Tibial artery (tissue), 4 donors: ENCODE measurements around the gene SEPHS2.
A peak's percentile ranks its signal among the peaks of the same experiment; 100 is the strongest.

Source experiments
- DNase-seq, 2 donors: peaks; one replicate each; pipeline ENCODE4 v3.0.0-alpha.2; 2019
- H3K27ac ChIP-seq, 2 donors: fragments of 200-600 bp; sonication (generic) in 1 of 2; 1 replicate in 1 of 2; 2 replicates in 1 of 2; pipeline ENCODE4 v1.5.1; 2018 to 2019; ENCODE audit warnings: mild to moderate bottlenecking in 1 of 2
- H3K27me3 ChIP-seq, 2 donors: fragments of 200-600 bp; sonication (generic) in 1 of 2; one replicate each; pipeline versions ENCODE4 v1.5.1 to v1.6.0; 2016 to 2019
- H3K36me3 ChIP-seq, 3 donors: fragments of 200-600 bp; sonication (generic) in 2 of 3; one replicate each; pipeline ENCODE4 v1.5.1; 2016 to 2019; ENCODE audit warnings: mild to moderate bottlenecking in 2 of 3
- H3K4me1 ChIP-seq, 4 donors: fragments of 200-600 bp; sonication (generic) in 2 of 4; 1 replicate in 3 of 4; 2 replicates in 1 of 4; pipeline ENCODE4 v1.5.1; 2016 to 2019
- H3K4me3 ChIP-seq, 2 donors: fragments of 200-600 bp; sonication (generic) in 1 of 2; 1 replicate in 1 of 2; 2 replicates in 1 of 2; pipeline ENCODE4 v1.5.1; 2018 to 2019; ENCODE audit warnings: mild to moderate bottlenecking in 2 of 2
- H3K9me3 ChIP-seq, 3 donors: fragments of 200-600 bp; sonication (generic) in 1 of 3; one replicate each; pipeline ENCODE4 v1.5.1; 2016 to 2019
- intact Hi-C: fragments of 100-400 bp; cut with DNase I; formaldehyde crosslinking; loops from one replicate; pipeline ENCODE4 v1.15.0; 2023; ENCODE audit warnings: low total_unique reads
- TF ChIP-seq, protein P1 (sequence below), 2 experiments: fragments of 200-600 bp in 1 of 2; fragments of 450-650 bp in 1 of 2; IDR thresholded peaks; one replicate each; pipeline ENCODE4 v1.5.1; 2017 to 2019; ENCODE audit warnings: antibody characterized with exemption in 2 of 2, mild to moderate bottlenecking in 1 of 2, moderate library complexity in 1 of 2

SEPHS2 gene

DNA sequence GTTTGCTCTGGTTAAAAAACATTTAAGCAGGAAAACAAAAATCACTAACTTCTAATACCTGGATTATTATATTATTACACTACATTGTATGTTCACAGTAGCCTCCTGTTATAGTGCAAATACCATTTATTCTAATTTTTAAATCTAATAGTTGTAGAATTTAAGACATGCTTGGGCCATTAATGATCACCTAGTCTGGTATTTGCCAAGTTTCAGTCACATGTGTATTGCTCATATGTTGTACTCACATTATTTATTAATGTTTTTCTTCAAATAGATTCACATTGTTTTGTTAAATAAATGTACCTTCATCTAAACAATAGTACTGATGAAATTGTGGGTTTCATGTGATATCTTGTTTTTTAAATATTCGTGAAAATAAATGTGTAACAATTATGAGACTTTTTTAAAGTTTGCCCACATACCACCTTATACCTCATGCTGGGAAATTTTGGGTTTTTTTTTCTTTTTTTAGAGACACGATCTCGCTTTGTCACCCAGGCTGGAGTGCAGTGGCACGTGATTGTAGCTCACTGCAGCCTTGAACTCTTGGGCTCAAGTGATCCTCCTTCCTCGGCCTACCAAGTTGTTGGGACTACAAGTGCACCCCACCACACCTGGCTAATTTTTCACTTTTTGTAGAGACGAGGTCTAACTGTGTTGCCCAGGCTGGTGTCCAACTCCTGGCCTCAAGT is 32.4 kb downstream of the SEPHS2 start:
- intact Hi-C loops, result no loop called here

DNA sequence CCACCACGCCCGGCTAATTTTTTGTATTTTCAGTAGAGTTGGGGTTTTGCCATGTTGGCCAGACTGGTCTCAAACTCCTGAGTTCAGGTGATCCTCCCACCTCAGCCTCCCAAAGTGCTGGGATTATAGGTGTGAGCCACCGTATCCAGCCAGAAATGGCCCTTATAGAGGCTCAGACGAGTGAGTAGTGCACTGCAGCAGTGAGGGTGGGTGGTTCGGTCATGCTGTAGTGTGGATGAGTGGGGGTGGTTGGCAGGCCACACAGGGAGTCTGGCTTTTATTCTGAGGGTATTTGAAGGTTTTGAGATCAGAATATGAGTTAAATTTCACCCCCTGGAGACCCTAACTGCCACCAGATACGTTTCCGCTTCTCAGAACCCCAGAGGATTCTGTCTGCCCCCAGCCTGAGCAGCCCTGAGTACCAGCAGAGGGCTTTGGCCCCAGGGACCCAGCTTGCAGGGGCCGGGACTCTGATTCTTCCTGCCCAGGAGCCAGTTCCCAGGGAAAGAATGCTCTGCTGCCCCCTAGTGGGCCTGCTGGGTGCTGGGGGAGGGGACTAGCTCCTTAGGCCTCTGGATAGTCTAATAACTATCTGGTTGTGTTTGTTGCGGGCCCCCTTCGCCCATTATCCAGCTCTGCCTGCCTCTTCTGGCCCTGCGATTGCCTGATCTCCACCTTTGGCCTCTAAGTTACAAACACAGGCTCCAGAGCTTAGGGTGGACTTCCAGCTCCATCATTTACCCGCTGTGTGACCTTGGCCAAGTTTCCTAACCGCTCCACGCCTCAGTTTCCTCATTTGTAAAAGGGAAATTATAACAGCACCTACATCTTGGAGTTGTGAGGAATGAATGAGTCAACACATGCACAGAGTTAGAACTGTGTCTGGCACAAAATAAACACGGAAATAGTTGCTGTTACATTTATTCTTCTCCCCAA is 36.3 kb downstream of the SEPHS2 start:
- peak; percentile 88 to 94 for DNase-seq
- intact Hi-C loops, result no loop called here
- Histone ChIP-seq H3K4me3 (no peak overlapping the region), H3K27me3 (no peaks in the 10 kb centered on the region), H3K27ac (peak overlapping the region in 1 of 2 donors; percentile 41), H3K9me3 (no peaks in the 10 kb centered on the region), H3K4me1 (peaks cover 0 to 30% (median 22%) of the 10 kb centered on the region in 4 donors), H3K36me3 (peaks cover 0 to 27% (median 5%) of the 10 kb centered on the region in 3 donors)
- TF ChIP-seq, protein P1, sequence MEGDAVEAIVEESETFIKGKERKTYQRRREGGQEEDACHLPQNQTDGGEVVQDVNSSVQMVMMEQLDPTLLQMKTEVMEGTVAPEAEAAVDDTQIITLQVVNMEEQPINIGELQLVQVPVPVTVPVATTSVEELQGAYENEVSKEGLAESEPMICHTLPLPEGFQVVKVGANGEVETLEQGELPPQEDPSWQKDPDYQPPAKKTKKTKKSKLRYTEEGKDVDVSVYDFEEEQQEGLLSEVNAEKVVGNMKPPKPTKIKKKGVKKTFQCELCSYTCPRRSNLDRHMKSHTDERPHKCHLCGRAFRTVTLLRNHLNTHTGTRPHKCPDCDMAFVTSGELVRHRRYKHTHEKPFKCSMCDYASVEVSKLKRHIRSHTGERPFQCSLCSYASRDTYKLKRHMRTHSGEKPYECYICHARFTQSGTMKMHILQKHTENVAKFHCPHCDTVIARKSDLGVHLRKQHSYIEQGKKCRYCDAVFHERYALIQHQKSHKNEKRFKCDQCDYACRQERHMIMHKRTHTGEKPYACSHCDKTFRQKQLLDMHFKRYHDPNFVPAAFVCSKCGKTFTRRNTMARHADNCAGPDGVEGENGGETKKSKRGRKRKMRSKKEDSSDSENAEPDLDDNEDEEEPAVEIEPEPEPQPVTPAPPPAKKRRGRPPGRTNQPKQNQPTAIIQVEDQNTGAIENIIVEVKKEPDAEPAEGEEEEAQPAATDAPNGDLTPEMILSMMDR (IDR thresholded peaks at IDR 0.05), result peak; percentile 92 to 94

More for the DNA sequence above, 32.4 kb downstream of the SEPHS2 start:
- no peaks in the 10 kb centered on the region for H3K9me3 ChIP-seq
- no peak for DNase-seq
- H3K4me3 ChIP-seq, result no peak overlapping the region
- H3K27ac ChIP-seq, result no peak overlapping the region
- H3K27me3 ChIP-seq, result no peaks in the 10 kb centered on the region
- peaks cover 0 to 27% (median 20%) of the 10 kb centered on the region in 4 donors for H3K4me1 ChIP-seq
- TF ChIP-seq, protein P1 (IDR thresholded peaks at IDR 0.05), result no peak
- H3K36me3 ChIP-seq, result peaks cover 0 to 28% (median 5%) of the 10 kb centered on the region in 3 donors

DNA sequence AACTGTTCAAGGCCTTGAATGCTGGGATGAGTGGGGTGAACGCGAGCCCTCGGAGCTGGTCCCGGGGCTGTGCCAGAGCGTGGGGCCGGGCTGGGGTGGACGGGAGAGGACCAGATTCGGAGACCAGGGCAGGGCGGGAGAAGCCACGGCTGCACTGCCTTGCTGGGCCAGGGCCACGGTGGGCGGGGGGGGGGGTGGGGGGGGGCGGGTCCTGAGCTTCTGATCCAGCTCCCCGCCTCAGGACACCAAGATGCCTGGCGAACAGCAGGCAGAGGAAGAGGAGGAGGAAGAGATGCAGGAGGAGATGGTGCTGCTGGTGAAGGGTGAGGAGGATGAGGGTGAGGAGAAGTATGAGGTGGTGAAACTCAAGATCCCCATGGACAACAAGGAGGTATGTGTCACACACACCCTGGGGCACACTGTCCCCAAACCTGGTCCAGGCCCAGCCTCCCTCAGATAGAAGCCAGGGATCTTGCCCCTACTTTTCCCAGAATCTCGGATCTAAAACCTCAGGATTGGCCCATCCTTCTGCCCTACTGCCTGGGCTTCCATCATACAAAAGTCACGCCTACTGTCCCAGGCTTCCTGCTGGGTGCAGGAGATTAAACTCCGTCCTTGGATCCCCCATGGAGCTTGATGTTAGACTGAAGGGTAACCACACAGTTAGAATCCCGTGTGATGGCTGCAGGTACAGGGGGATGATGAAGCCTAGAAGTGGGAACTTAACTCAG is 37.7 kb downstream of the SEPHS2 start:
- Histone ChIP-seq H3K27ac (peak overlapping the region; percentile 80 to 92), H3K27me3 (no peaks in the 10 kb centered on the region), H3K9me3 (no peaks in the 10 kb centered on the region), H3K36me3 (peaks cover 0 to 14% (median 5%) of the 10 kb centered on the region in 3 donors), H3K4me1 (peaks cover 0 to 30% (median 22%) of the 10 kb centered on the region in 4 donors), H3K4me3 (peak overlapping the region; percentile 62 to 65)
- intact Hi-C loops, result loop anchor here (1.0 kb wide), 1 partner anchor 342 kb away; no protein-coding TSS in a partner anchor
- TF ChIP-seq, protein P1 (IDR thresholded peaks at IDR 0.05), result no peak
- DNase-seq, result no peak

DNA sequence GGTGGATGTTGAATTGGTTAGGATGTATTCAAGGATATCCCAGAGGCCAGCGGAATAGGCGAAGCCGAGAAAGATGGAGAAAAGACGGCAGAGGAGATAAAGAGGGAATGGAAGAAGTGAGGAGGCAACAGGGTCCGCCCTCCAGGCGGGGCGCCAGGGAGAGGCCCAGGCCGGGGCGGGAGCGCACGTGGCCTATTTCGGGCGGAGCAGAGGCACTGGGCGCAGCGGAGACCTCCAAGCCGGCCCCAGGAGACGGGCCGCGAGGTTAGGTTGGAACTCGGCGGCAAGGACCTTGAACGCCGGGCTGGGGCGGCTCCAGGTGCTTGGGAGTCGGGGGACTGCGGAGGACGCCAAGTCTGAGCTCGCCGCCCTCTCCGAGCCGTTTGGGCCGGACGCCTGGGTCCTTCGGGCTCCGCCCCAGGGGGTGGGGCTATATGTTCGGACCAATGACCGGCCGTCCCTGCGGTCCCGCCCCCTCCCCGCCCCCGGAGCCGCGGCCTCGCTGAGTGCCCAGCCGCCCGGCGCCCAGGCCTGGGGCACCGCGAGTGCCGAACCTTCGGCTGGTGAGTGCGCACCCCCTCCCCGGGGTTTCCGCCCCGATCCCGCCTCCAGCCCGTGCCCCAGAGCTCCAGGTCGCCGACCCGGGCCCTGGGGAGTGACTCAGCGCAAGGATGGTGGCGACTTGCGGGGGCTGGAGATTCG is 38.4 kb downstream of the SEPHS2 start, which contains the start of gene ZNF771:
ZNF771 (plus strand) TSS at position 505 of the 702 bp plus-strand sequence. CDS start 448 bp downstream, outside the sequence.
- TF ChIP-seq, protein P1 (IDR thresholded peaks at IDR 0.05), result no peak
- Histone ChIP-seq H3K9me3 (no peaks in the 10 kb centered on the region), H3K36me3 (peaks cover 0 to 11% (median 5%) of the 10 kb centered on the region in 3 donors), H3K4me1 (peaks cover 0 to 30% (median 22%) of the 10 kb centered on the region in 4 donors), H3K4me3 (peak within 1 kb of the TSS; percentile 62 to 65), H3K27ac (peak within 1 kb of the TSS; percentile 80 to 92), H3K27me3 (no peaks in the 10 kb centered on the region)
- intact Hi-C loops, result loop anchor here (1.0 kb wide), 1 partner anchor 341 kb away; no protein-coding TSS in a partner anchor
- DNase-seq, result peak; percentile 94 to 97
